GM23248 (cell line): Measurements from ENCODE around the gene SH3RF3. TPM values are rescaled to one million over a fixed set of nuclear protein-coding genes. Genes with fewer than 3 reads are reported as not detected.
A peak's percentile ranks its signal among the peaks of the same experiment; 100 is the strongest.

Experiments
- DNase-seq: peaks from one replicate; pipeline ENCODE4 v3.0.0-alpha.2; 2015
- H2AFZ ChIP-seq: fragments of 200-600 bp; sonication (generic); 2 replicates; pipeline ENCODE4 v1.6.1; 2016; ENCODE audit warnings: antibody characterized with exemption
- H3F3A ChIP-seq: fragments of 200-600 bp; sonication (generic); 2 replicates; pipeline ENCODE4 v1.6.1; 2016; ENCODE audit warnings: mild to moderate bottlenecking, antibody characterized with exemption, mixed run types; ENCODE audit not compliant: insufficient read depth
- H3K27ac ChIP-seq: fragments of 200-600 bp; sonication (generic); 2 replicates; pipeline ENCODE4 v1.5.1; 2016; ENCODE audit warnings: mild to moderate bottlenecking
- H3K27me3 ChIP-seq: fragments of 200-600 bp; sonication (generic); replicated peaks from 2 replicates; pipeline ENCODE4 v1.6.1; 2016; ENCODE audit warnings: mild to moderate bottlenecking; ENCODE audit not compliant: insufficient read depth
- H3K36me3 ChIP-seq: fragments of 200-600 bp; sonication (generic); 2 replicates; pipeline ENCODE4 v1.6.1; 2016; ENCODE audit warnings: low read depth, mild to moderate bottlenecking
- H3K4me1 ChIP-seq: fragments of 200-600 bp; sonication (generic); 2 replicates; pipeline ENCODE4 v1.6.1; 2016; ENCODE audit warnings: mild to moderate bottlenecking; ENCODE audit not compliant: insufficient read depth
- H3K4me2 ChIP-seq: fragments of 200-600 bp; sonication (generic); one replicate; pipeline ENCODE4 v1.6.1; 2016; ENCODE audit warnings: mild to moderate bottlenecking; ENCODE audit not compliant: unreplicated experiment
- H3K4me3 ChIP-seq: fragments of 200-600 bp; sonication (generic); 2 replicates; pipeline ENCODE4 v1.5.1; 2016; ENCODE audit warnings: mild to moderate bottlenecking
- H3K79me2 ChIP-seq: fragments of 200-600 bp; sonication (generic); 2 replicates; pipeline ENCODE4 v1.6.1; 2016; ENCODE audit warnings: mild to moderate bottlenecking; ENCODE audit not compliant: insufficient read depth
- H3K9ac ChIP-seq: fragments of 200-600 bp; sonication (generic); 2 replicates; pipeline ENCODE4 v1.6.1; 2016; ENCODE audit warnings: mild to moderate bottlenecking
- H3K9me2 ChIP-seq: fragments of 200-600 bp; sonication (generic); 2 replicates; pipeline ENCODE4 v1.6.1; 2016; ENCODE audit warnings: mixed run types, mild to moderate bottlenecking, moderate library complexity; ENCODE audit not compliant: insufficient read depth
- H3K9me3 ChIP-seq: fragments of 200-600 bp; sonication (generic); one replicate; pipeline ENCODE4 v1.6.1; 2017; ENCODE audit warnings: low read depth
- H4K20me1 ChIP-seq: fragments of 200-600 bp; sonication (generic); 2 replicates; pipeline ENCODE4 v1.6.0; 2016; ENCODE audit not compliant: insufficient read depth
- EZH2 ChIP-seq: fragments of 200-600 bp; sonication (generic); IDR thresholded peaks from 2 replicates; pipeline ENCODE4 v1.6.1; 2018; ENCODE audit warnings: antibody characterized with exemption, mild to moderate bottlenecking; ENCODE audit not compliant: insufficient read depth, poor library complexity, severe bottlenecking
- EZH2phosphoT487 ChIP-seq: fragments of 200-600 bp; sonication (generic); IDR thresholded peaks from 2 replicates; pipeline ENCODE4 v1.6.1; 2018; ENCODE audit warnings: antibody characterized with exemption, moderate library complexity, mild to moderate bottlenecking, low read depth; ENCODE audit not compliant: insufficient read depth
- WGBS, 2 experiments: methylation state at CpG; one replicate each; pipeline ENCODE4 v1.1.6; 2015 to 2017; ENCODE audit warnings: low lambda C conversion rate in 2 of 2, low coverage in 1 of 2; ENCODE audit errors: missing lambda C conversion rate in 2 of 2; 5-methylcytosine and 5-hydroxymethylcytosine counted together
- in situ Hi-C: fragments of 300-500 bp; cut with MboI; formaldehyde crosslinking; loops from 2 replicates; pipeline ENCODE4 v1.15.0; 2020
- polyA plus RNA-seq: library from polyadenylated mRNA; unstranded; fragments of >200 nt; fragmentation: Nextera tagmentation; extraction: Ambion mirVana; gene quantifications from 2 replicates; pipeline ENCODE4 v1.2.1, GENCODE V29; 2016
- total RNA-seq: library from RNA; depleted of rRNA; stranded (reverse); fragments of >200 nt; shearing (Covaris generic); gene quantifications from 2 replicates; pipeline ENCODE4 v1.2.3, GENCODE V29; 2014

SH3RF3 gene
- total and polyA plus RNA-seq, 2 experiments from 2014 or later, result 1.5 to 5.2 TPM

- no peaks in the 10 kb centered on the region for H3K79me2 ChIP-seq
- 76 to 81% methylated on average over 7 of the region's 7 CpGs for WGBS, 2 experiments
- H3K9ac ChIP-seq, result no peak overlapping the region
- H4K20me1 ChIP-seq, result no peaks in the 10 kb centered on the region
- H3K4me3 ChIP-seq, result no peak overlapping the region
- in situ Hi-C loops, result no loop called here
- no peak overlapping the region for H2AFZ ChIP-seq
- H3K36me3 ChIP-seq, result no peaks in the 10 kb centered on the region
- no peaks in the 10 kb centered on the region for H3K9me2 ChIP-seq
- no peaks in the 10 kb centered on the region for H3K27me3 ChIP-seq
- no peaks in the 10 kb centered on the region for H3K9me3 ChIP-seq
- TF ChIP-seq EZH2 (no peak), EZH2phosphoT487 (no peak)
- no peak overlapping the region for H3K27ac ChIP-seq
- no peaks in the 10 kb centered on the region for H3F3A ChIP-seq
- no peaks in the 10 kb centered on the region for H3K4me1 ChIP-seq
- no peak overlapping the region for H3K4me2 ChIP-seq
- peak; percentile 63 for DNase-seq
Measured at GRCh38 chr2:109376115-109376514, 247.1 kb downstream of the SH3RF3 start.

- Histone ChIP-seq H3F3A (no peaks in the 10 kb centered on the region), H3K36me3 (no peaks in the 10 kb centered on the region), H3K27ac (no peak overlapping the region), H3K27me3 (no peaks in the 10 kb centered on the region), H3K9ac (no peak overlapping the region), H4K20me1 (no peaks in the 10 kb centered on the region), H3K4me1 (no peaks in the 10 kb centered on the region), H3K79me2 (no peaks in the 10 kb centered on the region), H3K4me2 (no peak overlapping the region), H2AFZ (no peak overlapping the region), H3K9me2 (no peaks in the 10 kb centered on the region), H3K4me3 (no peak overlapping the region), H3K9me3 (no peaks in the 10 kb centered on the region)
- in situ Hi-C loops, result no loop called here
- WGBS, 2 experiments, result 63 to 66% methylated on average over 13 of the region's 13 CpGs
- peak; percentile 72 for DNase-seq
- no peak for TF ChIP-seq EZH2
Measured at GRCh38 chr2:109376796-109377495, 247.9 kb downstream of the SH3RF3 start.

GRCh38 chr2:109377976-109378375 is 249.0 kb downstream of the SH3RF3 start:
- 87 to 90% methylated on average over 7 of the region's 7 CpGs for WGBS, 2 experiments
- Histone ChIP-seq H3K27ac (no peak overlapping the region), H3K9me2 (no peaks in the 10 kb centered on the region), H4K20me1 (no peaks in the 10 kb centered on the region), H3K27me3 (no peaks in the 10 kb centered on the region), H3K9me3 (no peaks in the 10 kb centered on the region), H2AFZ (no peak overlapping the region), H3F3A (no peaks in the 10 kb centered on the region), H3K9ac (no peak overlapping the region), H3K4me3 (no peak overlapping the region), H3K4me2 (no peak overlapping the region), H3K4me1 (peaks cover 4% of the 10 kb centered on the region; the same call in 1 of the 2 replicates), H3K36me3 (no peaks in the 10 kb centered on the region), H3K79me2 (no peaks in the 10 kb centered on the region)
- TF ChIP-seq EZH2, result no peak
- TF ChIP-seq EZH2phosphoT487, result no peak
- in situ Hi-C loops, result no loop called here
- no peak for DNase-seq

GRCh38 chr2:109378682-109379081 is 249.7 kb downstream of the SH3RF3 start:
- Histone ChIP-seq H3K9me2 (no peaks in the 10 kb centered on the region), H3K79me2 (no peaks in the 10 kb centered on the region), H3K4me1 (peaks cover 8% of the 10 kb centered on the region; the same call in 1 of the 2 replicates), H3K4me3 (no peak overlapping the region), H3F3A (no peaks in the 10 kb centered on the region), H4K20me1 (no peaks in the 10 kb centered on the region), H3K4me2 (no peak overlapping the region), H3K27ac (no peak overlapping the region), H2AFZ (no peak overlapping the region), H3K9me3 (no peaks in the 10 kb centered on the region), H3K9ac (no peak overlapping the region), H3K27me3 (no peaks in the 10 kb centered on the region), H3K36me3 (no peaks in the 10 kb centered on the region)
- DNase-seq, result no peak
- in situ Hi-C loops, result no loop called here
- no peak for TF ChIP-seq EZH2phosphoT487
- TF ChIP-seq EZH2, result no peak

- TF ChIP-seq EZH2, result no peak
- no peak for TF ChIP-seq EZH2phosphoT487
- no peak overlapping the region for H3K4me2 ChIP-seq
- DNase-seq, result no peak
- H3K4me3 ChIP-seq, result no peak overlapping the region
- in situ Hi-C loops, result no loop called here
- H2AFZ ChIP-seq, result no peak overlapping the region
- no peak overlapping the region for H3K27ac ChIP-seq
- WGBS, 2 experiments, result 91 to 93% methylated on average over 7 of the region's 7 CpGs
- H3K27me3 ChIP-seq, result no peaks in the 10 kb centered on the region
- H4K20me1 ChIP-seq, result no peaks in the 10 kb centered on the region
- no peaks in the 10 kb centered on the region for H3K36me3 ChIP-seq
- H3K9me2 ChIP-seq, result no peaks in the 10 kb centered on the region
- H3F3A ChIP-seq, result no peaks in the 10 kb centered on the region
- H3K4me1 ChIP-seq, result peaks cover 8% of the 10 kb centered on the region; the same call in 1 of the 2 replicates
- H3K79me2 ChIP-seq, result no peaks in the 10 kb centered on the region
- H3K9me3 ChIP-seq, result no peaks in the 10 kb centered on the region
- no peak overlapping the region for H3K9ac ChIP-seq
Measured at GRCh38 chr2:109379507-109379906, 250.5 kb downstream of the SH3RF3 start.
